ENCODE measurements around the gene NYAP1. TPM values are rescaled to one million over a fixed set of nuclear protein-coding genes. Genes with fewer than 3 reads are reported as not detected.
A peak's percentile ranks its signal among the peaks of the same experiment; 100 is the strongest.
"Not testable (repeated sequence)": the region's sequence is repeated elsewhere in the genome, so short reads cannot be mapped to it uniquely, and the experiment has no call there.

The NYAP1 gene
- total RNA-seq, 2 experiments from 2014 or later, result 0.66 to 0.75 TPM

- peak in 2 of 14 experiments; percentile 49 to 61 for DNase-seq
- Histone ChIP-seq H3K27ac (ENCODE audit: low read depth in 1 of 2, low read length in 2 of 2) (no peak overlapping the region), H3K9me3 (ENCODE audit: control insufficient read depth in 1 of 2, insufficient read depth in 1 of 2, low read length in 2 of 2) (no peaks in the 10 kb centered on the region), H3K4me1 (ENCODE audit: insufficient read depth, low read length) (peaks cover 16% of the 10 kb centered on the region), H3K4me3 (ENCODE audit: low read length) (no peak overlapping the region), H3K36me3 (ENCODE audit: insufficient read depth, low read length) (no peaks in the 10 kb centered on the region), H3K27me3 (ENCODE audit: control insufficient read depth in 1 of 2, insufficient read depth in 2 of 2, low read length in 2 of 2) (no peaks in the 10 kb centered on the region)
- POLR2A ChIA-PET, result interaction anchor here (0.6 to 2.8 kb wide), 5 partner anchors 8 to 176 kb away, joined by 3 to 10 read pairs (median 3); partner anchors contain the start of genes FBXO24, LRCH4 and ZCWPW1
- Mint-ChIP-seq H3K4me1 (ENCODE audit: low read depth) (peaks cover 6% of the 10 kb centered on the region), H3K36me3 (ENCODE audit: low read depth) (no peaks in the 10 kb centered on the region), H3K4me3 (no peak overlapping the region), H3K9me3 (no peaks in the 10 kb centered on the region), H3K27ac (no peak overlapping the region), H3K27me3 (no peaks in the 10 kb centered on the region)
- CTCF ChIA-PET, result interaction anchor here (0.5 kb wide), 1 partner anchor 97 kb away, joined by 3 read pairs; no protein-coding TSS in a partner anchor
- ATAC-seq (ENCODE audit: poor library complexity), result no peak
- no peak for TF ChIP-seq CTCF (IDR thresholded peaks at IDR 0.05)
- intact Hi-C loops (cut with DNase I, micrococcal nuclease), result no loop called here
Observed at GRCh38 chr7:100444311-100445278, 39.1 kb upstream of the NYAP1 start.

GRCh38 chr7:100446040-100446439 is 37.7 kb upstream of the NYAP1 start:
- Mint-ChIP-seq H3K27me3 (no peaks in the 10 kb centered on the region), H3K4me3 (no peak overlapping the region), H3K36me3 (ENCODE audit: low read depth) (no peaks in the 10 kb centered on the region), H3K9me3 (no peaks in the 10 kb centered on the region), H3K27ac (no peak overlapping the region), H3K4me1 (ENCODE audit: low read depth) (peaks cover 15% of the 10 kb centered on the region)
- DNase-seq (no peak), ATAC-seq (ENCODE audit: poor library complexity) (no peak)
- intact Hi-C loops (cut with DNase I, micrococcal nuclease), result no loop called here
- ChIA-PET POLR2A (interaction anchor here (1.2 to 2.8 kb wide), 2 partner anchors 9 to 17 kb away, joined by 3 to 10 read pairs; partner anchors contain the start of gene ZCWPW1), CTCF (no interaction called here)
- Histone ChIP-seq H3K4me1 (ENCODE audit: insufficient read depth, low read length) (peaks cover 27% of the 10 kb centered on the region), H3K9me3 (ENCODE audit: control insufficient read depth in 1 of 2, insufficient read depth in 1 of 2, low read length in 2 of 2) (no peaks in the 10 kb centered on the region), H3K36me3 (ENCODE audit: insufficient read depth, low read length) (no peaks in the 10 kb centered on the region), H3K27me3 (ENCODE audit: control insufficient read depth in 1 of 2, insufficient read depth in 2 of 2, low read length in 2 of 2) (no peaks in the 10 kb centered on the region), H3K27ac (ENCODE audit: low read depth in 1 of 2, low read length in 2 of 2) (no peak overlapping the region), H3K4me3 (ENCODE audit: low read length) (no peak overlapping the region)
- TF ChIP-seq CTCF (IDR thresholded peaks at IDR 0.05), result no peak

- H3K9me3 Mint-ChIP-seq; H3K27me3 Mint-ChIP-seq; H3K36me3 ChIP-seq (ENCODE audit: insufficient read depth, low read length); H3K36me3 Mint-ChIP-seq (ENCODE audit: low read depth); H3K4me3 ChIP-seq (ENCODE audit: low read length); CTCF ChIA-PET; ATAC-seq (ENCODE audit: poor library complexity); H3K27ac ChIP-seq (ENCODE audit: low read depth in 1 of 2, low read length in 2 of 2); H3K4me3 Mint-ChIP-seq; intact Hi-C loops (cut with DNase I, micrococcal nuclease); H3K27ac Mint-ChIP-seq; H3K9me3 ChIP-seq (ENCODE audit: control insufficient read depth in 1 of 2, insufficient read depth in 1 of 2, low read length in 2 of 2); H3K27me3 ChIP-seq (ENCODE audit: control insufficient read depth in 1 of 2, insufficient read depth in 2 of 2, low read length in 2 of 2): not testable (repeated sequence)
- peaks cover 15% of the 10 kb centered on the region for H3K4me1 Mint-ChIP-seq (ENCODE audit: low read depth)
- H3K4me1 ChIP-seq (ENCODE audit: insufficient read depth, low read length), result peaks cover 27% of the 10 kb centered on the region
- POLR2A ChIA-PET, result interaction anchor here (0.6 to 1.3 kb wide), 2 partner anchors 11 to 19 kb away, joined by 3 to 5 read pairs; partner anchors contain the start of genes PPP1R35 and ZCWPW1
- peak in 1 of 14 experiments; percentile 6 for DNase-seq
Observed at GRCh38 chr7:100447363-100447762, 36.4 kb upstream of the NYAP1 start.

Data from CD4-positive, alpha-beta T cell (primary cell).